ENCODE measurements around the gene MECP2.
"Not testable (repeated sequence)": the region's sequence is repeated elsewhere in the genome, so short reads cannot be mapped to it uniquely, and the experiment has no call there.

The MECP2 gene

DNA sequence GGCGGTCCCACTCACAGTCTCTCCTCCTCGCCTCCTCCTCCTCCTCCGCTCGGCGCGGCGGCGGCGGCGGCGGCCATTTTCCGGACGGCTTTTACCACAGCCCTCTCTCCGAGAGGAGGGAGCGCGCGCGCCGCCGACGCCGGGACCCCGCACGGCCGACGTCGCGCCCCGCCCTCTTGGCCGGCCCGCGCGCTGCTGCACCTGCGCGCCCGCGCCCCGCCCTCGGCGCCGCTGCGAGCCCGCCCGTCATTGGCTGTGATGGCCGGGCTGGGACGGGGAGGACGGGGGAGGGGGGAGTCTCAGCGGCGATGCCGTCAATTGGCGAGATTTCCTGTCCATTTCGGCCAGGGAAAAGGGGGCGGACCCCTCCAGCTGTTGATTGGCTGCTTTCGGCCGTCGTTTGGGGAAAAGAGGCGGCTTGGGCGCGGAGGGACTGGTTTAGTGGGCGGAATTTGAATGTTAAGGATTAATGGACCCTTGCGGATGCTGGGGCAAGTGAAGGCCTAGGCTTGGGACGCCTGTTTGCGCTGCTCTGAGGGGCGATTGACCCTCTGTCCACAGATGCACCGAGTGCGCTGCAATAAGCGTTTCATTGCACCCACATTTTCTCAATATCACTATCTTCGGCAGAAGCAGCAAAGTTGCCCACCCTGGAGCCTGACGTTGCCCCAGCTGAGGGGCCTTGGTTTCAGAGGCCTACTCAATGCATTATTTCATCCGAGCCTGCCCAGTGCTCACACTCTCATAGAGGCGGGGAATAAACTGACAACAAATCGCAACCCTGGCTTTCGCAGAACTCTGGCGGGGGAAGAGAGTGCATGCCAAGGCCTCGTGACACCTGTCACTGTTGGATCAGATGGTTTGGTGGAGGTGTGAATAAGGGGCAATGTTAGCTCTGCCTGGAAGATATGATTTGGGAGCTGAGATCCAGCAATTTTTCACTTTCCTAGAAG, at the start of gene MECP2:
MECP2 (minus strand) TSS at position 129 of the 953 bp plus-strand sequence.
- peak; percentile 97 for DNase-seq (ENCODE audit: low spot score)

DNA sequence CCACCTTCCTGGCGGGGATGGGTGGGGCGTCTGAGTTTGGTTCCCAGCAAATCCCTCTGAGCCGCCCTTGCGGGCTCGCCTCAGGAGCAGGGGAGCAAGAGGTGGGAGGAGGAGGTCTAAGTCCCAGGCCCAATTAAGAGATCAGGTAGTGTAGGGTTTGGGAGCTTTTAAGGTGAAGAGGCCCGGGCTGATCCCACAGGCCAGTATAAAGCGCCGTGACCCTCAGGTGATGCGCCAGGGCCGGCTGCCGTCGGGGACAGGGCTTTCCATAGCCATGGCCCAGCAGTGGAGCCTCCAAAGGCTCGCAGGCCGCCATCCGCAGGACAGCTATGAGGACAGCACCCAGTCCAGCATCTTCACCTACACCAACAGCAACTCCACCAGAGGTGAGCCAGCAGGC, 46.5 kb upstream of the MECP2 start, which contains the start of gene OPN1LW:
OPN1LW (plus strand) TSS at position 234 of the 400 bp plus-strand sequence; CDS start at position 275, 41 bp downstream.
- DNase-seq (ENCODE audit: low spot score): not testable (repeated sequence)

DNA sequence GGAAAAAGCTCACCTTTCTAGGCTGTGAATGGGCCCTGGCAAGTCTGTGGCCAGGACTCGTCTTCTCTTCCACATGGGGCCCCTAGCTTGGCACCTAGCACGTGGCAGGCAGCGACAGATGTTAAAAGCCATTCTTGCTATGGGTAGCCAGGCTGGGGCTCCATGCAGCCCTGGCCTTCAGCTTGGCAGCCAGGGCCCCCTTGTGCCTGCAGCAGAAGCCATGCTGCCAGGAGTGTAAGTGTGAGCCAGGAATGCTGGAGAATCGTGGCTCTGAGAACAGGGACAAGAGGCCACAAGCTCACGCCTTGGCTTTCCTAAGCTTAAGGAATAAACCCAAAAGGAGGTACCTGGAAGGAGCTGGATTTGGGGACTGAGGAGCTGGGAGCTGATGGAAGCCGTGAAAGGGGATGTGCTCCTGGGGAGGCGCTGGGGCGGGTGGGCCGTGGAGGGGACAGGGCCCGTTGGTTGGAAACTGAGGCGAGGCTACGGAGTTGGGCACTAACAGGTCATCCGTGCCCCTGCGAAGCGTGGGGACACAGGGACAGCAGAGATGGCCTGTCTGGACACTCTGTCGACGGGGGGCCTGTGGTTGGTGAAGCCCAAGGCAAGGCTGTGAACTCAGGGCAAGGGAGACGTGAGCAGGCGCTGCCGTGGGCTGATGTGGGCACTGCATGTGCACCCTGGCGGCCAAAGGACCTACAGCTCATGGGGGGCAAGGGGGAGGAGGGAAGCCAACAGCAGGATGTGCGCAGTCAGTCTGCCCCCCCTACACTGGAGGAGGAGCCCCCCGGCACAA, 45.6 kb upstream of the MECP2 start:
- no peak for DNase-seq (ENCODE audit: low spot score)

DNA sequence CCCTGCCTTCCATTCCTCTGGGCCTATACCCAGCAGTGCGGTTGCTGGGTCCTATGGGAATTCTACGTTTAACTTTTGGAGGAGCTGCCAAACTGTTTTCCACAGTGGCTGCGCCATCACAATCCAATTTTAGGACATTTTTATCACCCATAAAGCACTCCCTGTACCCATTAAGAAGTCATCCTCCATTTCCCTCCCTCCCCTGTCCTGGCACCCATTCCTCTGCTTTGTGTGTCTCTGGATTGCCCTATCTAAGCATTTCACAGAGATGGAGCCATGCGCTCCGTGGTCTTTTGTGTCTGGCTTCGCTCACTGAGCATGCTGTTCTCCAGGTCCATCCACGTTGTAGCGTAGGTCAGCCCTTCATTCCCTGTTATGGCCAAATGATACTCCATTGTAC, 44.9 kb upstream of the MECP2 start:
- DNase-seq (ENCODE audit: low spot score): no peak

DNA sequence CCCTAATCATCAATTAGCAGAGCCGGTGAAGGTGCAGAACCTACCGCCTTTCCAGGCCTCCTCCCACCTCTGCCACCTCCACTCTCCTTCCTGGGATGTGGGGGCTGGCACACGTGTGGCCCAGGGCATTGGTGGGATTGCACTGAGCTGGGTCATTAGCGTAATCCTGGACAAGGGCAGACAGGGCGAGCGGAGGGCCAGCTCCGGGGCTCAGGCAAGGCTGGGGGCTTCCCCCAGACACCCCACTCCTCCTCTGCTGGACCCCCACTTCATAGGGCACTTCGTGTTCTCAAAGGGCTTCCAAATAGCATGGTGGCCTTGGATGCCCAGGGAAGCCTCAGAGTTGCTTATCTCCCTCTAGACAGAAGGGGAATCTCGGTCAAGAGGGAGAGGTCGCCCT, 43.2 kb upstream of the MECP2 start:
- DNase-seq (ENCODE audit: low spot score): no peak

DNA sequence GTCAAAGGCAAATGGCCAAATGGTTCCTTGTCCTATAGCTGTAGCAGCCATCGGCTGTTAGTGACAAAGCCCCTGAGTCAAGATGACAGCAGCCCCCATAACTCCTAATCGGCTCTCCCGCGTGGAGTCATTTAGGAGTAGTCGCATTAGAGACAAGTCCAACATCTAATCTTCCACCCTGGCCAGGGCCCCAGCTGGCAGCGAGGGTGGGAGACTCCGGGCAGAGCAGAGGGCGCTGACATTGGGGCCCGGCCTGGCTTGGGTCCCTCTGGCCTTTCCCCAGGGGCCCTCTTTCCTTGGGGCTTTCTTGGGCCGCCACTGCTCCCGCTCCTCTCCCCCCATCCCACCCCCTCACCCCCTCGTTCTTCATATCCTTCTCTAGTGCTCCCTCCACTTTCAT, 42.7 kb upstream of the MECP2 start:
- no peak for DNase-seq (ENCODE audit: low spot score)

DNA sequence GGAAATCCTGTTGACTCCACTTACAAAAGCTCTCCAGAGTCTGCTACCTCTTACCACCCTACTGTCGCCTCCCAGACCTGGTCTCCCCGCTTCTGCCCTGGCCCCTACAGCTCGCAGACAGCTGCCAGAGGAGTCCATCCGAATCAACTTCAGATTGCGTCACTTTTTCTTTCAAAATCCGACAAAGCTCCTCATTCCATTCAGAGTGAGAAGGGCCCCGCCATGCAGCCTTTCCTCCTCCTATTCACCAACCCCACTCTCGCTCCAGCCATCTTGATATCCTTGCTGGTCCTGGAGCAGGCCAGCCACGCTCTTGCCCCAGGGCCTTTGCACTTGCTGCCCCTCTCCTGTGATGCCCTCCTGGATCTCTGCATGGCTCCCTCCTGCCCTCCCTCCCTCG, 41.3 kb upstream of the MECP2 start:
- DNase-seq (ENCODE audit: low spot score): no peak

DNA sequence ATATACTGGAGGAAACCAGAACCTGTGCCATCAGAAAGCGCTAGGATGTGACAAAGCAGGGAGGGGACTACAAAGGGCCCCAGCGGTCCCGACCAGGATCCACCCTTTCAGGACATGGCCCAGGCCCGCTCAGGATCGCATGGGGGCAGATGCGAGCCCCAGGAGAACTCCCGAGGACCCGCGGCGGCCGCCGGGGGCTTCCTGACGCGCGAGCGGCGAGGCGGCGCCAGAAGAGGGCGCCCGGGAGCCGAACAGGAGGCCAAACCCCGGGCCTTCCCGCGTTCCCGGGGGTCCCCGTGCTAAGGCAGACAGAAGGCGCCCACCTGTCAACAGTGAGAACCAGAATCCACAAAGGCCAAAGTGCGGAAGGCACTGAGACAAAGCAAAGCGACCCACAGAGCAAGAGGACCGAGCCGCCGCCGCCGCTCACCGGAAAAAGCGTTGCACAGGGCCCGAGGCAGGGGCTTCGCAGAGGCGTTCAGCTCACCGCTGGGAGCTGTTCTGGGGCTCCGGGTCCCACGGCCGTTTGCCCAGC, 39.2 kb upstream of the MECP2 start:
- peak; percentile 83 for DNase-seq (ENCODE audit: low spot score)

DNA sequence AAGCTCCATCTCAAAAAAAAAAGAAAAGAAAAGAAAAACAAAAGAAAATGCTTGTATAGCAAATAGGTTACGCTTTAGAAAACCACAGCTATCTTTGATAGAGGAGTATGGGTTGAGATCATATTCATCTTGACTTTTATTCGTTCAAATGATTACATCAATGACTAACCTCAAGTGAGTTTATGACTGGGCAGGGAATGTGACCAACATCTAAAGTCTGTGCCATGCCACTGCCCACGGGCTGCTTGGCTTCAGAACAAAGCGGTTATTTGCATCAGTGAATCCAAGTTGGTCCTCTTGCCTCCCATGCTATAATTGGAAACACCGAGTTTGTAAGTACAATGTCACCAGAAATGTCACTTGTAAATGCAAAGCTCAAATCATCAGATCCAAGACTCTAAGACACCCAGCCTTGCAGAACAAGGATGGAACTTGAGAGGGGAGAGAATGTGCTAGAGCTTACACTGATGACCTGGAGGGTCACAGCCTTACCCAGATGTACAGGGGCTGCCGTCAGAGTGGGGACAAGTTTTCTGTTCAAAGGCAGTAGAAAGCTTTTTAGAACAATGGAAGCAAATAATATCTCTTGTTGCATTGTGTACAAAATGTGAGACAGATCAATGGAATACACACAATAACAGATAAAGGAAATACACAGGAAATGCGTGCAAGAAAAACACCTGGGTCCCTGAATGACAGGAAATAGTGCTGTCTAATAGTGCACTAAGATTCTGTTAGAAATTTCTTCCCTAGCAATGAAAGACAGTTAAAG, 38.1 kb upstream of the MECP2 start:
- no peak for DNase-seq (ENCODE audit: low spot score)

DNA sequence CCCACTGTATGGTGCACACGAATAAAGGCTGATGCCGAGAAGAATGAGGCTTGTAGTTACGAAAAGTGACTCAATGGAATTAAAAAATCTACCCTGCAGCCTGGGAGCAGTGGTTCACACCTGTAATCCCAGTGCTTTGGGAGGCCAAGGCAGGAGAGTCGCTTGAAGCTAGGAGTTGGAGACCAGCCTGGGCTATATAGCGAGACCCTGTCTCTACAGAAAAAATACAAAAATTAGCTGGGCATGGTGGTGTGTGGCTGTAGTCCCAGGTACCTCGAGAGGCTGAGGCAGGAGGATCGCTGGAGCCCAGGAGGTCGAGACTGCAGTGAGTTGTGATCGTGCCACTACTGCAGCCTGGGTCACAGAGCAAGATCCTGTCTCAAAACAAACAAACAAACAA, 34.8 kb upstream of the MECP2 start:
- no peak for DNase-seq (ENCODE audit: low spot score)

DNA sequence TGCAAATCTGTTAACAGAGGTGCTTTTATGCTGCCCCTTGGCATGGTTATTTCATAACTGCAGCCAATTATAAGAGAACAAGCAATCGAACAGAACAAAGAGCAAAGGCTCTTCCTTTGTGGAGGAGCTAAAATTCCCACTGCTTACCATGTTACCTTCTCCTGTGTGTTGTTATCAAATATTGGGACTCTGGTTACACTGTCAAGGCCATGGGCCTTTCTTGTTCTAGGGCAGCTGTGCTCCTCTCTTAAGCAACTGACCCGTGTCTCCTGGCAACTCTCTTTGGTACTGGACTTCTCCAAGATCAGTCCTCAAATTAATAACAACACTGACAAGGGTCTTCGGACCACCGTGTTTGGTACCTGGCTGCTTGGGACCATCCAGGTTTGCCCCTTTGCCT, 34.4 kb upstream of the MECP2 start:
- no peak for DNase-seq (ENCODE audit: low spot score)

DNA sequence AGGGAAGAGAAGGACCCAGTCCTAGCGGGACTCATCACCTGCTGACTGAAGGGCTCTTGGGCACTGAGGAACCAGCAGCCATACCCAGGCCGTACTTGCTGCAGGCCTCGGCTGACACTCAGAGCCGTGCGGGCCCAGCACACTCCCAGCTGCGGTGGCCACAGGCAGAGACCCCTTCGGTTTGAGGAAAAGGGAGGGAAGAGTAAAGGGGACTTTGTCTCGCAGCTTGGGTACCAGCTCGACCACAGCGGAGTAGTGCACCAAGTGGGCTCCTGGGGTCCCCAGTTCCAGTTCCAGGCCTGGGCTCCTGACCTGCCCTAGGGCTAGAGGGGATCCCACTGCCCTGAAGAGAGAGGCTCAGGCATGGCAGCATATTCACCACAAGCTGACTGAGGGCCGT, 28.6 kb upstream of the MECP2 start:
- DNase-seq (ENCODE audit: low spot score): no peak

DNA sequence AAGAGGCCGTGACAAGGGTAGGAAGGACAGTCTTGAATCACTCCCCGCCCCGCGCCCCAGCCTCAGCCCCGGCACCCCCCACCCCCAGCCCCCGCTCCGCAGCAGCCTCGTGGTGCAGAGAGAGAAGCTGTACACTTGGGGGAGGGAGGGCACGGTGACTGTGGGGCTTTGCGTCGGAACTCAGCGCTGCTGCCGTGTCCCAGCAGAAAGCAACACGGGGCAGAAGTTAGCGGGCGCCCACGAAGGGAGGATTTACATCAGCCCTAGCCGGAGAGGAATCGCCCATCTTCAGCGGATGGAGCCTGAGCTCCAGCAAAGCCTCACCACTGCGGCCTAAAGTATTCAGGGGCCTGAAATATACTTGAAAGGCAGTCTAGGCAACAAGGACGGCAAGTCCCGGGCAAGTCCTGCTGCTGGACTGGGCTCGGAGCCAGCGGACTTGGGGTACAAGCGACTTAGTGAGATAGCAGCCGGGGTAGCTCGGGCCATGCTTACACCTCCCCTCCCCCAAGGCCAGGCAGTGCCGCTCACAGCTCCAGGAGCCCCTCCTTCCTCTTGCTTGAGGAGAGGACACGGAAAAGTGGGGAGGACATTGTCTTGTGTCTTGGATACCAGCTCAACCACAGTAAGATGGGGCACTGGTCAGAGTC, 28.0 kb upstream of the MECP2 start:
- no peak for DNase-seq (ENCODE audit: low spot score)

DNA sequence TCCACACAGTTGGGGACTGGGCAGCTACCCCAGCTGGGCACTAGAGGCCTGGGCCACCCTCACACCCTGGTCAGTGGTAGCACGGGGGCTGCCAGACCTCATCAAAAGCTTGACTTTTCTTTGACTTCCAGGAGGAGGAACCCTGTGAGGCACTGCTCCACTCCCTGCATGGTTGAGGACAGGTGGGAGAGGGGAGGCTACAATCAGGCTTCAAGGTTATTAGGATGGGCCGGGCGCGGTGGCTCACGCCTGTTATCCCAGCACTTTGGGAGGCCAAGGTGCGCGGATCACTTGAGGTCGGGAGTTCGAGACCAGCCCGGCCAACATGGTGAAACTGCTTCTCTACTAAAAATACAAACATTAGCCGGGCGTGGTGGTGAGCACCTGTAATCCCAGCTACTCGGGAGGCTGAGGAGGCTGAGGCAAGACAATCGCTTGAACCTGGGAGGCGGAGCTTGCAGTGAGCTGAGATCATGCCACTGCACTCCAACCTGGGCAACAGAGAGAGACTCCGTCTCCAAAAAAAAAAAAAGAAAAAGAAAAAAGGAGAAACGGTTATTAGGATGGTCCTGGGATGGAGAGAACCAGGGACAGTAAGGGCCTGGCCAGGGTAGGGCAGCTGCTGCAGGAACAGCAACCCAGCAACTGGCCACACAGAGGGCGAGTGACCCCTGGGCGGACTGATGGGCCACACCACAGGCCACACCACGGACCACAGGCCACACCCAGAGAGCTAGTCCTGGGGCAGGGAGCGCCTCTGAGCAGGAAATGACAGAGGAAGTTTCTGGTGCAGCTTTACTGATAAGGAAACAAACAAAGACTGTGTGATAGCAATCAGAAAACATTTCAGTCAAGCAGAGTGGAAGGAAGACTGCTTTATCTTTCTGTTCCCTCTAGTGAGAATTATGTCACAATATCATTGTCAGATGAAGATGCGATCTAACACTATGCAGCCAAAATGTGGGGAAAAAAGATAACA, 26.0 kb upstream of the MECP2 start:
- no peak for DNase-seq (ENCODE audit: low spot score)

DNA sequence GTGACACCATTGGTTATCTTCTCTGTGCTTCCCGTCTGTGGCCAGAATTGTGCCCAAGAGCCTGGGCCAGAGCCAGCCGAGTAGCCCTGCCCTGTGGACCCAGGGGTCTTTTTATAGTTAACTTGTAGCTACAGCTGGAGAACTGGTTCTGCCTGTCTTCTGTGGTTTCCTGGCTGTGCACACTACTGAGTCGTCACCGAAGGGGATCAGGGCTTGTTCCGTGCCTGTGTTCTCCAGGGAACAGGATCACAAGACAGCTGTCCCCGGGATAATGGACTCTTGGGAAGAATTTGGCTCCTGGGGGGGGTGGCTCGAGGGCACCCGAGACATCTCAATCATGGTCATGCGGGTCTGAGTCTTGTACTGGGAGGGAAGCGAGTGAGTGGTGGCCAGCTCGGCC, 24.4 kb upstream of the MECP2 start:
- no peak for DNase-seq (ENCODE audit: low spot score)

DNA sequence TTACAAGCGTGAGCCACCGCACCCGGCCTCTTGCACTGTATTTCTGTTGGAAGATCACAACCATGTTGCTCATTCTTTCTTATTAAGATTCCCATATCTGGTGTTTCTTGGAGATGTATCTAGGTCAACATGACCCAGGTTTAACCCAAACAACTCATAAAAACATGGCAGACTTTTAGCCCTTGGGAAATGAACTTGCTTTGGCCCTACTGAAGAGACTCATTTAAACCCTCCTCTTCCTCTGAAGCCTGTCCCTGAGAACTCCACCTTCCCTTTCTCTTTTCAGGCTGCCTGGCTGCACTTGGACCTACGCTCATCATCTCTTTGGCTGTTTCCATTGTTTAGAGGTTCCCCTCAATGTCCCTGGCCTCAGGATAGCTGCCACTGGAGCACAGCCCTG, 23.7 kb upstream of the MECP2 start:
- no peak for DNase-seq (ENCODE audit: low spot score)

DNA sequence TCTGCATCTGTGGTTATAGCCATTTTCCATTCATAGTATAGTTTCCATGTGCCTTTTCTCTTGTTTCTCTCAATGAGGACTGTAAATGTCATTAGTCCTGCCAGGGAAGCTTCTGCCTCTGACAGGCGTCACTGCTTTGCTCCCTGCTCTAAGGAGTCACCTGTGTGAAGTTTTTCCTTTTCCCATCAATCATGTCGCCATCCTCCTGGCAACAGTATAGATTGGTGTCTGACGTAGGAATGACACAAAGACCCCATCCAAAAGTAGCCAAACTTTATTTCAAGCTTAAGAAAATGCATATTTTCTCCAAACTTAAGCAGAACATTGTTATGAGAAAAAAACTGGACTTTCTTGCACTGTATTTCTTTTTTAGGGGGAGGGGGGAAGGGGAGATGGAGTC, 23.1 kb upstream of the MECP2 start:
- no peak for DNase-seq (ENCODE audit: low spot score)

DNA sequence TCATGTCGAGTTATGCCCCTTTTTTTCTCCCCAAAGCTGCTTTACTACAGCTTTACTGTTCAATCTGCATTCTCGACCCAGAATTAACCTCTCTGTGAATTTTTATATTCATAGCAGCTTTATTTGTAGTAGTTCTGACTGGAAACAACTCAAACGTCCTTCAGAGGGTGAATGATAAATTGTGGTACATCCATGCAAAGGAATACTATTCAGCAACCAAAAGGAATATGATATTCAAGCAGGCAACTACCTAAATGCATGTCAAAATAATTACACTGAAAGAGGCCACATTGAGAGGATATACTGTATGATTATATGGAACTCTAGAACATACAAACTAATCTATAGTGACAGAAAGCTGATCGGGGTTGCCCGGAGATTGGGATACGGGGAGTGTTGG, 20.0 kb upstream of the MECP2 start:
- no peak for DNase-seq (ENCODE audit: low spot score)

DNA sequence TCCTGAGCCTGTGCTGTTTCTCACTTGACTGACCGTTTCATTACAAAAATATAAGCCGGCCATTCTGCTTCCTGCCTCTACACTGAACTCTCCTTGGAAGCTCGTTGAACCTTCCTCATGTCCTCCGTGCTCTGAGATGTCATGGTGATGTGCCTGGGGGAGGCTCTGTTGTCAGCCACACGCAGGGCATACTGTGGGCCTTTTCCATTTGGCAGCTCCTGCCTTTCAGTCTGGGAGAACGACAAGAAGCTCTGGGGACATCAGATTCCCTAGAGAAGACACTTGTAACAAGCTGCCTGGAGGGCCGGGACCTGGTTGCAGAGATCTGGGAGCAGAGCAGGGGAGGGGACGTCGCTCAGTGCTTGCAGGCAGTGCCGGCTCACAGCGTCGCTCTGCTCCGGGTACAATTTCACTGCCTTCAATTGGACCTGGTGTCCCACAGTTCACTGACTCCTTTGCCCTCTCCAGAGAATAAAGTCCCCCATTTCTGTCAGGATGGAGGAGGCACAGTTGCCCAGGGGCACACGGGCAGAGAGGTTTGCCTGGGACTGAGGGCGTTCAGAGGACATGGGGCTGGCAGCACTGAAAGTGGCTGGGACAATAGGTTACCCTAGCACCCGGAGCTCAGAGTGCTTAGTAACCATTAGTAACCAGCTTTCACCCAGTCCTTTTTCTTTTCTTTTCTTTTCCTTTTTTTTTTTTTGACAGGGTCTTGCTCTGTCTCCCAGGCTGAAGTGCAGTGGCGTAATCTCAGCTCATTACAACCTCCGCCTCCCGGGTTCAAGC, 19.1 kb upstream of the MECP2 start:
- DNase-seq (ENCODE audit: low spot score): no peak

Measured in GM03348 (cell line).